Inflammatory macrophage (primary cell): ENCODE data around the gene ISOC1.

Experiments
- DNase-seq, 2 donors: peaks; one replicate each; pipeline ENCODE4 v3.0.0-alpha.2; 2020 to 2022
- total RNA-seq, 18 experiments: gene quantifications; one replicate each; lab custom pipeline; 2026; ENCODE audit warnings: mixed read lengths in 6 of 18, inconsistent platforms in 2 of 18; lab: John Stamatoyannopoulos, UW

Gene ISOC1
- total RNA-seq, result 22.9 to 38.6 (median 27.4) reads per million in 18 experiments

- peak; percentile 90 to 95 for DNase-seq
These were observed at the start of gene ISOC1 for GRCh38 chr5:129094087-129094923. Gene ISOC1 (plus strand): TSS chr5:129094749. CDS start chr5:129094767, 18 bp downstream.

GRCh38 chr5:129046151-129046550, 48.4 kb upstream of the ISOC1 start:
- DNase-seq, result no peak

- DNase-seq, result no peak
These were observed 46.0 kb upstream of the ISOC1 start for GRCh38 chr5:129048509-129048908.

- no peak for DNase-seq
These were observed 45.3 kb upstream of the ISOC1 start for GRCh38 chr5:129049126-129049799.

GRCh38 chr5:129051283-129051682, 43.3 kb upstream of the ISOC1 start:
- no peak for DNase-seq

- DNase-seq, result no peak
These were observed 41.1 kb upstream of the ISOC1 start for GRCh38 chr5:129053438-129053837.

- no peak for DNase-seq
These were observed 37.2 kb upstream of the ISOC1 start for GRCh38 chr5:129057329-129057728.

GRCh38 chr5:129061849-129062248, 32.7 kb upstream of the ISOC1 start:
- no peak for DNase-seq

GRCh38 chr5:129063483-129064113, 31.0 kb upstream of the ISOC1 start:
- no peak for DNase-seq

GRCh38 chr5:129065721-129066120, 28.8 kb upstream of the ISOC1 start:
- DNase-seq, result no peak

GRCh38 chr5:129067745-129068144, 26.8 kb upstream of the ISOC1 start:
- DNase-seq, result no peak

- no peak for DNase-seq
These were observed 25.3 kb upstream of the ISOC1 start for GRCh38 chr5:129069292-129069691.

- no peak for DNase-seq
These were observed 21.4 kb upstream of the ISOC1 start for GRCh38 chr5:129073111-129073510.

- DNase-seq, result no peak
These were observed 19.6 kb upstream of the ISOC1 start for GRCh38 chr5:129074903-129075302.

- DNase-seq, result no peak
These were observed 17.0 kb upstream of the ISOC1 start for GRCh38 chr5:129077433-129078075.

GRCh38 chr5:129078247-129078646, 16.3 kb upstream of the ISOC1 start:
- DNase-seq, result no peak

- no peak for DNase-seq
These were observed 15.9 kb upstream of the ISOC1 start for GRCh38 chr5:129078660-129079059.

- no peak for DNase-seq
These were observed 15.1 kb upstream of the ISOC1 start for GRCh38 chr5:129079496-129079895.

GRCh38 chr5:129080766-129081165, 13.8 kb upstream of the ISOC1 start:
- no peak for DNase-seq

- DNase-seq, result no peak
These were observed 12.1 kb upstream of the ISOC1 start for GRCh38 chr5:129082225-129083136.
